GM19324 (cell line): ENCODE data around the gene PCDH18.
"Not testable (repeated sequence)": the region's sequence is repeated elsewhere in the genome, so short reads cannot be mapped to it uniquely, and the experiment has no call there.

Source experiments
- ATAC-seq: cut with Tn5 transposase; IDR thresholded peaks from one replicate; pipeline ENCODE4 v1.9.1; 2021; ENCODE audit warnings: mild to moderate bottlenecking, moderate library complexity; ENCODE audit not compliant: unreplicated experiment, low FRiP score

PCDH18 gene

GRCh38 chr4:137531986-137532868 lies at the start of gene PCDH18:
Gene PCDH18 (minus strand): TSS chr4:137532494. CDS start chr4:137532088, 406 bp downstream.
- no peak for ATAC-seq

- no peak for ATAC-seq
Observed at GRCh38 chr4:137576446-137576845, 44.2 kb upstream of the PCDH18 start.

GRCh38 chr4:137572647-137573046 lies 40.4 kb upstream of the PCDH18 start:
- ATAC-seq = no peak

- ATAC-seq = no peak
Observed at GRCh38 chr4:137572163-137572562, 39.9 kb upstream of the PCDH18 start.

GRCh38 chr4:137559801-137560200 lies 27.5 kb upstream of the PCDH18 start:
- ATAC-seq = no peak

- ATAC-seq = no peak
Observed at GRCh38 chr4:137558951-137559350, 26.7 kb upstream of the PCDH18 start.

- no peak for ATAC-seq
Observed at GRCh38 chr4:137545461-137545861, 13.2 kb upstream of the PCDH18 start.

- ATAC-seq = no peak
Observed at GRCh38 chr4:137543648-137544047, 11.4 kb upstream of the PCDH18 start.

- ATAC-seq = no peak
Observed at GRCh38 chr4:137543198-137543597, 10.9 kb upstream of the PCDH18 start.

- ATAC-seq = no peak
Observed at GRCh38 chr4:137541876-137542646, 9.8 kb upstream of the PCDH18 start.

GRCh38 chr4:137541181-137541580 lies 8.9 kb upstream of the PCDH18 start:
- ATAC-seq = no peak

- ATAC-seq = no peak
Observed at GRCh38 chr4:137540356-137540755, 8.1 kb upstream of the PCDH18 start.

GRCh38 chr4:137538526-137538925 lies 6.2 kb upstream of the PCDH18 start:
- ATAC-seq = no peak

- ATAC-seq = not testable (repeated sequence)
Observed at GRCh38 chr4:137537807-137538206, 5.5 kb upstream of the PCDH18 start.

- no peak for ATAC-seq
Observed at GRCh38 chr4:137536789-137537561, 4.7 kb upstream of the PCDH18 start.

GRCh38 chr4:137535718-137536117 lies 3.4 kb upstream of the PCDH18 start:
- ATAC-seq = no peak

GRCh38 chr4:137534516-137534915 lies 2.2 kb upstream of the PCDH18 start:
- no peak for ATAC-seq

- ATAC-seq = no peak
Observed at GRCh38 chr4:137533855-137534254, 1.6 kb upstream of the PCDH18 start.

GRCh38 chr4:137532869-137533236 lies 559 bp upstream of the PCDH18 start:
- ATAC-seq = no peak

GRCh38 chr4:137531168-137531985 lies 917 bp downstream of the PCDH18 start:
- ATAC-seq = no peak
